ES-I3 (cell line): Measurements from ENCODE around the gene SERTM1.

Source experiments
- H3K36me3 ChIP-seq: 2 replicates; pipeline ENCODE4 v1.6.1; 2013; ENCODE audit warnings: mild to moderate bottlenecking, low read length, control low read depth, moderate library complexity; ENCODE audit not compliant: insufficient read depth
- H3K4me1 ChIP-seq: 2 replicates; pipeline ENCODE4 v1.6.1; 2013; ENCODE audit warnings: mild to moderate bottlenecking, control low read depth, low read length; ENCODE audit not compliant: insufficient read depth
- H3K9ac ChIP-seq: 2 replicates; pipeline ENCODE4 v1.6.1; 2013; ENCODE audit warnings: low read depth, mild to moderate bottlenecking, low read length, moderate library complexity
- H3K9me3 ChIP-seq: 2 replicates; pipeline ENCODE4 v1.6.1; 2013; ENCODE audit warnings: mild to moderate bottlenecking, low read length, moderate library complexity; ENCODE audit not compliant: control insufficient read depth, insufficient read depth

SERTM1 gene

DNA sequence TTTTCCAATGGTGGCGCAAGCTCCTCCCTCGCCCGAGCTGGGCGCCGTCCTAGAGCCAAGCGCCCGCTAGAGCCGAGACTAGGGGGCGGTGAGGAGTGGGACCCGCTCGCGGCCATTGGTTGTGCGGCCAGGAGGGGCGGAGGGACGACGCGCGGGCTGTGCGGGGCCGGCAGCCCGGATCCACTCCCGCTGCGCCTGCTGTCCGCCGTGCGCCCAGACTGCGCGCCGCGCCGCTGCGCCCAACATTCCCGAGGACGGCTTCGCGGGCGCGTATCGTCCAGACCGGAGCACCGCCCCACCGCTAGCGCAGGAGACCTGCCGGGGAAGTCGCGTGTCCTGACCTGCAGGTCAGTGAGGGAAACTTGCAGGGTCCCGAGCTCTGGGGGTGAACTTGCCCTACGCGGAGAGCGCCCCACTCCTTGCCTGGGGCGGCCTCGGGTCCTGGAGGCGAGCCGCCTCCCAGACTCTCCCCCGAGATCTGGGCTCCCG lies at the start of gene SERTM1:
Gene SERTM1 (plus strand): TSS at position 183 of the 489 bp plus-strand sequence. CDS start 21,059 bp downstream, outside the sequence.
- no peaks in the 10 kb centered on the region for H3K4me1 ChIP-seq
- H3K9ac ChIP-seq, result peak within 1 kb of the TSS; percentile 59; the same call in 1 of the 2 replicates
- no peaks in the 10 kb centered on the region for H3K36me3 ChIP-seq
- no peaks in the 10 kb centered on the region for H3K9me3 ChIP-seq

DNA sequence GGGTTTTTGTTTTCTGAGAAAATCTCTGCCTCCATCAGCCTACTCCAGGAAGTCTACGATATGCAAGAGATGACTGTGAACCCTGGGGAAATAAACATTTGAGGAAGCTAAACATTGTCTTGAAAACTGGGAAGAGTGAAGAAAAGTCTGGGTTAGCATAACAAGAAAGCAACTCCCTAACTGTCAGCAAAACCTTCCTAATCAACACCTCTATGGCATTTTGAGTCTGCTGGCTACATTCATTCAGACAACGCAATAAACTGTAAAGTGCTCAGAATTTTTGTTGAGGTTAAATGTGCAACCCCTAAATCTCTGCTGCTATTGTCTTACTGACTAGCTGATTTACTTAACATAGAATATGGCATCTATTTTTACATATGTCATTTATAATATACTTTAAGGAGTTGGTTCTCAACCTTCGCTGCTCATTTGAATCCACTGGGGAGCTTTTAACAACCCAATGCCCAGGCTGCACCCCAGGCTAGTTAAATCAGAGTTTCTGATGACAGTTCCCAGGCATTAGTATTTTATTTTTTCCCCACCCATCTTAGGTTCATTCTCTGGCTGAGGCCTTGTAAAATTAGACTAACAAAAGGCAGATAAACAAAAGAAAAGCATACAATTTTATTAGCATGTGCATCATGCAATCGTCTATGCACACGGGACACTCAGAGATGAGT lies 45.3 kb upstream of the SERTM1 start:
- Histone ChIP-seq H3K36me3 (no peaks in the 10 kb centered on the region), H3K9me3 (no peaks in the 10 kb centered on the region), H3K4me1 (peaks cover 23% of the 10 kb centered on the region; the same call in 1 of the 2 replicates), H3K9ac (no peak overlapping the region)

DNA sequence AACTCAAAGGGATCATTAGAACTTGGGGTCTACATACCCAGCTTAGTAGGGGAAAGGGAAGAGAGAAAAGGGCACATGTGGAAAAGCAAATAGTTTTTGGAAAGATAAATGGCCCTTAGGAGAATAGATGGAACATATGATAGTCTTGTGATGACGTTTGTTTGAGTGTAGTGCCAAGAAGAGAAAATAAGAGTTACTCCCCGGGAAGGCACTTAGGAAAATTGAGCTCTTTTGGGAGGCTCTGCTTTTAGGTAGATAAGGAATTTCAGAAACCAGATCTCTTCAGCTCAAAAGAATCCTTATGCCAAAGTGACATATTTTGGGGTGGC lies 44.8 kb upstream of the SERTM1 start:
- Histone ChIP-seq H3K36me3 (no peaks in the 10 kb centered on the region), H3K9ac (no peak overlapping the region)

GRCh38 chr13:36630181-36630803 lies 43.5 kb upstream of the SERTM1 start:
- no peak overlapping the region for H3K9ac ChIP-seq
- H3K4me1 ChIP-seq, result peaks cover 23% of the 10 kb centered on the region; the same call in 1 of the 2 replicates
- no peaks in the 10 kb centered on the region for H3K9me3 ChIP-seq
- H3K36me3 ChIP-seq, result no peaks in the 10 kb centered on the region

More for the DNA sequence above, 44.8 kb upstream of the SERTM1 start:
- Histone ChIP-seq H3K9me3 (no peaks in the 10 kb centered on the region), H3K4me1 (peaks cover 23% of the 10 kb centered on the region; the same call in 1 of the 2 replicates)

GRCh38 chr13:36639610-36640009 lies 34.2 kb upstream of the SERTM1 start:
- no peaks in the 10 kb centered on the region for H3K4me1 ChIP-seq
- no peaks in the 10 kb centered on the region for H3K36me3 ChIP-seq
- no peak overlapping the region for H3K9ac ChIP-seq

DNA sequence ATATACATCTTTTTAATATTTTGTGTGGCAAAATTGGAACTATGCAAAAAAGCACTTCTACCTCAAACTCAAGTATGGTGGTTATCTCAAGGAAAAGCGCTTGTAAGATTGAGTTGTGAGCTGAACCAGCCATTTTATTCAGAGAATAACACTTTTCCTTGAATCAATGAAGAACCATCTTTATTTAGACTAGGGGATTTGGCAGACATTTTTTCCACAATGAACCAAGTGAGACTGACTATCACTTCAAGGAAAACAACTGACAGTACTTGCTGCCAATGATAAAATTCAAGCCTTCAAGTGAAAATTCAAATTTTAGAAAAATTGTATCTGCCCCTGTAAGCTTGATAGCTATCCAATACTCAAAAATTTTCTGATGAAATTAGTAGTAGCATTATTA lies 23.2 kb upstream of the SERTM1 start:
- Histone ChIP-seq H3K9ac (no peak overlapping the region), H3K36me3 (no peaks in the 10 kb centered on the region), H3K4me1 (no peaks in the 10 kb centered on the region), H3K9me3 (peaks cover 3% of the 10 kb centered on the region)

More at GRCh38 chr13:36639610-36640009, 34.2 kb upstream of the SERTM1 start:
- no peaks in the 10 kb centered on the region; the same call in none of the 2 replicates for H3K9me3 ChIP-seq

GRCh38 chr13:36665630-36666029 lies 8.2 kb upstream of the SERTM1 start:
- Histone ChIP-seq H3K9me3 (no peaks in the 10 kb centered on the region), H3K36me3 (no peaks in the 10 kb centered on the region), H3K9ac (no peak overlapping the region), H3K4me1 (no peaks in the 10 kb centered on the region)

DNA sequence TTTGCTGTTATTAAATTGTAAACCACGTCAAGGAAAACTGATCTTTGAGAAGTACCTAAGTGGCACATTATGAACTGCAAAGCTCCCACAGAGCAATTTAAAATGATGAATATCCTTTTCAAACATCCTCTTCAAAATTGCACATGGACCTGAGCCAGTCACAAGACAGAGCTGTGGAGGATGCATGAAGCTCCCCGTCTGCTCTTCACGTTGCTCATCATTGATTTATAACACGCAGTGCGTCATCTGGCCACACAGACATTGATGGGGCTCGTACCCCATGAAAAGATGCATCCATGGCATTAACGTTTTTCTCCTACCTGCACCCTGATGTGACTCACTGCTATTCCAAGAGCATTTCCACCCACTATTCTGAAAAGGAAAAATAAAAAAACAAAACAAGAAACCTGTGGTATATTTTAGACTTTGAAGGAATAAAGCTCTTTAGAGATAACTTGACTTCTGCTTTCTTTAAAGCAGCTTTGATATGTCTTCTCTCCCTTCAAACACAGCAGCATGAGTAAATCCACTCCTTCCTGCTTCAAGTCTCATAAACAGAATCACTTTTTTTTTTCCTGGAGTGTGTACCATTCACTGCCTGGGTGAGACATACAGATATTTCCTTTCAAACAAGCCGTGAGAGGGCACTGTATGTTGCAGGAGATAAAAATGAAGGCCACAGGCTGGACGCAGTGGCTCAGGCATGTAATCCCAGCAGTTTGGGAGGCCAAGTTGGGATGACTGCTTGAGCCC lies 7.2 kb upstream of the SERTM1 start:
- H3K4me1 ChIP-seq, result no peaks in the 10 kb centered on the region
- H3K9me3 ChIP-seq, result no peaks in the 10 kb centered on the region
- no peaks in the 10 kb centered on the region for H3K36me3 ChIP-seq
- H3K9ac ChIP-seq, result no peak overlapping the region

DNA sequence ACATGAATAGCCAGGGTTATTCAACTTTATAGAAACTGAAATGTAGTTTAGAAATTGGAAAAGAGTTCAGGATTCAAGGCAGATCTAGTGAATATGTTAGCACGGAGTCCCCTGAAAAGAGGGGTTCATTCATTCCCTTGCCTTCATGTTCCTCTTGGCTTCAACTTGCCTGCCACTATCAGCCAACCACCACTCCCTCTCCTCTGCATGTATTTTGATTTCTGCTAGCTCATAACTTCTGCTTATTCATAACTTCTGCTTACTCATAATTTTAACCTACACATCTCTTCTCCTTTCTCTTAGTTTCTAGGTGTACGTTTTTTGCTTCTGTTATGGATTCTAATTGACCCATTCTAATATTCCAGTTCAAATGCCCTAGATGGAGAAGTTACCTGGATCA lies 5.5 kb upstream of the SERTM1 start:
- H3K9me3 ChIP-seq, result no peaks in the 10 kb centered on the region
- no peaks in the 10 kb centered on the region for H3K36me3 ChIP-seq
- H3K9ac ChIP-seq, result no peak overlapping the region
- H3K4me1 ChIP-seq, result no peaks in the 10 kb centered on the region

DNA sequence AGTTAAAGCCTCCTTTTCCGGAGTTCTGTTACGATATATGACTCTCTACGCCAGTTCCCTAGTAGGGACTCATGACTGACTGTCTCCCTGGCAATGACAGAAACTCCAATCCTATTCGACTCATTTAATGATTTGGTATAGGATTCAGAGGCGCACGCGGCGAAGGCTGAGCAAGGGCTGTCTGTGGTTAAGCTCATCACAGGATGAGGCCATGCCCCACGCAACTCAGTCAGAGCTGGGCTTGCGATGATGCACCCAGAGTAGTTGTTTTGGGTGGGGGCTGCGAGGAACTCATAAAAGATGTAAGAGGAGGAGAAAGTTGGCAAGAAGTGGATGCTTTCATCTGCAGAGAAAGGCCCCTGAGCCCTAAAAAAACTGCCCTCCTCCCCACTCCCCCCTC lies 468 bp upstream of the SERTM1 start:
- Histone ChIP-seq H3K4me1 (no peaks in the 10 kb centered on the region), H3K36me3 (no peaks in the 10 kb centered on the region), H3K9ac (peak overlapping the region; percentile 59; the same call in 1 of the 2 replicates), H3K9me3 (no peaks in the 10 kb centered on the region)

DNA sequence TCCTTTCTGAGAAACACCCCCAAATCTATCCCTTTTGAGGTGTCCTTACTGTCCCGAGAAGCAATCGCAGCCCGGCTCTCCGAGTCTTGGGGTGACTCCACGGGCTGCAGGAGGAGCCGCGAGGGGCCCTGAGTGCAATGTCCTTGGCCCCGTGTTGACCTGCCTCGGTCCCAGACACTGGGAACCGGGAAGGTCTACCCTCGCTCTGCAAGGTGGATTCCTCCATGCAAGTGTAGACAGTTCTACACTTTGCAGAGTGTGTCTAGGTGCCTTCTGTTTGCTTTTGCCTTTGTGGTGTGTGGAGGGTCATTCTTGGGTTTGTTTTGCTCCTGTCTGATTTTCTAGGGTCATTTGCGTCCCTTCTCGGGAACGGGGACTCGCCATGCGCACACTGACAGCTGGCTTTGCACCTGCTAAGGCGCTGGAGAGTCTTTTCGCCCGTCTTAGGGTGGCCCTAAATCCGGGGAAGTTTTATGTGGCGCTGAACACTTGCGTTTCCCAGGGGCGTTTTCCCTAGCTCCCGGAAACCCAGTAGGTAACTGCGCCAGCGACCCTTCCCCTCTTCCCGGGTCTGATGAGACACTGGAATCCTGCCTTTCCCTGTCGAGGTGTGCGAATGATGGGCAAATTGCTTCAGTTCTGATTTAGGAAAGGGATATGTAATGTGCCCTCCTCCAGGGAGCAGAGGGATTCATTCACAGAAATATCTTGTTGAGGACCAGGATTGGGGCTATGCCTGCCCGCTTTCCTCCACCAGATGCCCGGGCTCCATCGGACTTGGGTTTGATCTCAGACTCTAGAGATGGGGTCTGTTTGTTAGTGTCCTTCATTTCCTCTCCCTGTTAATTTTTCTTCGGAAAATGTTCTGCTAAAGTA lies 755 bp downstream of the SERTM1 start:
- H3K36me3 ChIP-seq, result no peaks in the 10 kb centered on the region
- H3K9me3 ChIP-seq, result no peaks in the 10 kb centered on the region
- H3K9ac ChIP-seq, result peak overlapping the region; percentile 59; the same call in 1 of the 2 replicates
- no peaks in the 10 kb centered on the region for H3K4me1 ChIP-seq

- Histone ChIP-seq H3K4me1 (no peaks in the 10 kb centered on the region), H3K9ac (no peak overlapping the region)
These were observed 1.4 kb downstream of the SERTM1 start for GRCh38 chr13:36675213-36675536.

DNA sequence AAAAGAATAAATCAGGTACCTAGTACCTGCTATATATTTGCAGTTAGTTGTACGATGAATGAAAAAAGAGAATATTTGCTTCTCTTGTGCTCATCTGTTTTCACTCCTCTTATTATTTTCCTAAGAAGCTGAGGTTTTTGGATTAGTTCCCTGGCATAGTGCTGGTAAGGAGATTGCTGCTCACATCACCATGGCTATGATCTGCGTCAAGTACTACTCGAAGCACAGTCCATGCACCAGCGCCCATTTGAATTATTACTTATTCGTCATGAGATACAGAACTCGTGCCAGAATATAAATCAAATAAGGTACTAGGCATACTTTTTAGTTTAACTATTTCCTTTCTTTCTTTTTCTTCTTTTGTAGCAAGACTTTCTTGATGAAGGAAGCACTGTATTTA lies 7.1 kb downstream of the SERTM1 start:
- no peaks in the 10 kb centered on the region for H3K36me3 ChIP-seq
- H3K4me1 ChIP-seq, result peaks cover 9% of the 10 kb centered on the region; the same call in 1 of the 2 replicates
- no peak overlapping the region for H3K9ac ChIP-seq
- H3K9me3 ChIP-seq, result no peaks in the 10 kb centered on the region

More at GRCh38 chr13:36675213-36675536, 1.4 kb downstream of the SERTM1 start:
- Histone ChIP-seq H3K36me3 (no peaks in the 10 kb centered on the region), H3K9me3 (no peaks in the 10 kb centered on the region)
